Amniotic stem cell (primary cell): Measurements from ENCODE around the gene SND1.

Experiments used
- DNase-seq: peaks from one replicate; lab custom pipeline; 2025; lab: John Stamatoyannopoulos, UW

SND1 gene

GRCh38 chr7:127769137-127769536, 117.1 kb downstream of the SND1 start:
- no peak for DNase-seq

GRCh38 chr7:127769696-127770400, 117.9 kb downstream of the SND1 start:
- no peak for DNase-seq

- no peak for DNase-seq
These were observed 118.9 kb downstream of the SND1 start for GRCh38 chr7:127770885-127771284.

GRCh38 chr7:127771707-127772106, 119.7 kb downstream of the SND1 start:
- no peak for DNase-seq

- no peak for DNase-seq
These were observed 124.9 kb downstream of the SND1 start for GRCh38 chr7:127776776-127777386.

GRCh38 chr7:127780489-127780888, 128.5 kb downstream of the SND1 start:
- no peak for DNase-seq

- DNase-seq, result no peak
These were observed 129.1 kb downstream of the SND1 start for GRCh38 chr7:127781081-127781480.

- no peak for DNase-seq
These were observed 130.1 kb downstream of the SND1 start for GRCh38 chr7:127782075-127782474.

GRCh38 chr7:127782654-127783559, 130.9 kb downstream of the SND1 start:
- no peak for DNase-seq

GRCh38 chr7:127786184-127786583, 134.2 kb downstream of the SND1 start:
- no peak for DNase-seq

- DNase-seq, result no peak
These were observed 137.0 kb downstream of the SND1 start for GRCh38 chr7:127789031-127789430.

- DNase-seq, result no peak
These were observed 139.6 kb downstream of the SND1 start for GRCh38 chr7:127791446-127792189.

GRCh38 chr7:127792528-127793342, 140.7 kb downstream of the SND1 start:
- DNase-seq, result no peak

- DNase-seq, result no peak
These were observed 141.6 kb downstream of the SND1 start for GRCh38 chr7:127793582-127793981.

- no peak for DNase-seq
These were observed 142.1 kb downstream of the SND1 start for GRCh38 chr7:127794136-127794535.

GRCh38 chr7:127794551-127794950, 142.6 kb downstream of the SND1 start:
- no peak for DNase-seq

- DNase-seq, result no peak
These were observed 146.0 kb downstream of the SND1 start for GRCh38 chr7:127798023-127798422.

GRCh38 chr7:127798769-127799372, 146.9 kb downstream of the SND1 start:
- no peak for DNase-seq

GRCh38 chr7:127799535-127800305, 147.7 kb downstream of the SND1 start:
- DNase-seq, result no peak

GRCh38 chr7:127802845-127803244, 150.9 kb downstream of the SND1 start:
- no peak for DNase-seq
